HG03378 (cell line): ENCODE data around the gene PMM1.
"Not testable (repeated sequence)": the region's sequence is repeated elsewhere in the genome, so short reads cannot be mapped to it uniquely, and the experiment has no call there.

Source experiments
- ATAC-seq: cut with Tn5 transposase; IDR thresholded peaks from one replicate; pipeline ENCODE4 v1.9.1; 2021; ENCODE audit warnings: mild to moderate bottlenecking, moderate library complexity; ENCODE audit not compliant: unreplicated experiment

PMM1 gene

DNA sequence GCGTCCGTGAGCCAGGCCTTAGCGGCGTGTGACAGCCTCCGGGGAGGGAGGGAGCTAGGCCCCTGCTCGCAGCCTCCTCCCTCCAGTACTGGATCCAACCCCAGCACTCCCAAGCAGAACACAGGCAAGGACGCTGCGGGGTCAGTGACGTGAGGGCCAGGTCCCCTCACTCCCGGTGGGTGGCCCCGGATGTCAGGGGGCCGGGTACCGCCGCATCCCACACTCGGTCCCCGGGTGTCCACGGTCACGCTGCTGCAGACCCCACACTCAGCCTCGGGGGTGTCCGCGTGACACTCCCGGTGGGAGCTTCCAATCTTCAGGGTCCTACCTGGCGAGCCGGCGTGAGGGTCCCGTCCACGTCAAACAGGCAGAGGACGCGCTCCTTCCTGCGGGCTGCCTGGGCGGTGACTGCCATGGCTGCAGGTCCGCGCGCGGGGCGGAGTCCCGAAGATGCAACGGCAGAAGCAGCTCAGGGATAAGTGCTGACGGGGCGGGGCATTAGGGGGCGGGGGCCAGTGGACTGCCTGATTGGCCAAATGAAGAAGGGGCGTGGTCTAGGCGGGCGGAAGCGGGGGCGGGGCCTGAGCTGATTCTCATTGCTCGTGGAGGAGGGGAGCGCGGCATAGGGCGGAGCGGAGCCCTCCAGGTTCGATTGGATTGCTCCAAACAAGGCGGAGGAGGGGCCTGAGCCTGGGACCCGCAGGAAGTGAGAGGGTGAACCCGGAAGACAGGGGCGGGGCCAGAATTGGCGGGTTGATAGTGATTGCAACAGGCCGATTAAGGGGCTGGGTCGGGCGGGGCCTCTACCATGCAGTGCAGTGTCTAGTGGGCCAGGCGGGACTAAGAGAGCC is at the start of gene PMM1:
TSS of gene PMM1 (minus strand) at position 450 of the 851 bp plus-strand sequence. CDS start at position 415, 35 bp downstream.
- peak; percentile 84 for ATAC-seq

- no peak for ATAC-seq
These were observed 49.1 kb upstream of the PMM1 start for GRCh38 chr22:41638748-41639147.

DNA sequence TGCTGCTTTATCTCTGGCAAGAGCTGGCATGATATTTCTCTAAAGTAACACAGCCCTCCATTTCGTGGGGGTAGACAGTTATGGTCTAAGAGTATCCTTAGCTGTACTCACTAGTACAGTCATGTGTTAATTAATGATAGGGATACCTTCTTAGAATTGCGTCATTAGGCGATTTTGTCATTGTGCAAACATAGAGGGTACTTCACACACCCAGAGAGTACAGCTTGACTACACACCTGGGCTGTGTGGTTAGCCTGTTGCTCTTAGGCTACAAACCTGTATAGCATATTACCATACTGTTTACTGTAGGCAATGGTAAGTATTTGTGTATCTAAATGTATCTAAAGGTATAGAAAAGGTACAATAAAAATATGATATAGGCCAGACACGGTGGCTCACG is 48.5 kb upstream of the PMM1 start:
- no peak for ATAC-seq

DNA sequence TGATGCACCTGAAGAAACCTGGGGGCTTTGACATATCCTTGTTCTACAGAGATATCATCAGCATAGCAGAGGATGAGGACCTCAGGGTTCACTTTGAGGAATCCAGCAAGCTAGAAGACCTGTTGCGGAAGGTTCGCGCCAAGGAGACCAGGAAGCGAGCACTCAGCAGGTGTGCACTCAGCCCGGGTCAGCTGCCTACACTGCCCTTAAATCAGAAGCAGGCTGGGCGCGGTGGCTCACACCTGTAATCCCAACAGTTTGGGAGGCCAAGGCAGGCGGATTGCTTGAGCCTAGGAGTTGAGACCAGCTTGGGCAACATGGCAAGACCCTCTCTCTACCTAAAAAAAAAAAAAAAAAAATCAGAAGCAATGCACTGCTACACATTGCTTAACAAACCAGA is 48.0 kb upstream of the PMM1 start:
- ATAC-seq: not testable (repeated sequence)

GRCh38 chr22:41636467-41636866 is 46.8 kb upstream of the PMM1 start:
- no peak for ATAC-seq

- not testable (repeated sequence) for ATAC-seq
These were observed 45.0 kb upstream of the PMM1 start for GRCh38 chr22:41634610-41635009.

DNA sequence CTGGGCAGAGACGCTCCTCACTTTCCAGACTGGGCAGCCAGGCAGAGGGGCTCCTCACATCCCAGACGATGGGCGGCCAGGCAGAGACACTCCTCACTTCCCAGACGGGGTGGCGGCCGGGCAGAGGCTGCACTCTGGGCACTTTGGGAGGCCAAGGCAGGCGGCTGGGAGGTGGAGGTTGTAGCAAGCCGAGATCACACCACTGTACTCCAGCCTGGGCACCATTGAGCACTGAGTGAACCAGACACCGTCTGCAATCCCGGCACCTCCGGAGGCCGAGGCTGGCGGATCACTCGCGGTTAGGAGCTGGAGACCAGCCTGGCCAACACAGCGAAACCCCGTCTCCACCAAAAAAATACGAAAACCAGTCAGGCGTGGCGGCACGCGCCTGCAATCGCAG is 42.0 kb upstream of the PMM1 start:
- not testable (repeated sequence) for ATAC-seq

GRCh38 chr22:41631115-41631514 is 41.5 kb upstream of the PMM1 start:
- ATAC-seq: not testable (repeated sequence)

- ATAC-seq: no peak
These were observed 35.9 kb upstream of the PMM1 start for GRCh38 chr22:41625577-41625976.

- ATAC-seq: no peak
These were observed 32.2 kb upstream of the PMM1 start for GRCh38 chr22:41621911-41622179.

DNA sequence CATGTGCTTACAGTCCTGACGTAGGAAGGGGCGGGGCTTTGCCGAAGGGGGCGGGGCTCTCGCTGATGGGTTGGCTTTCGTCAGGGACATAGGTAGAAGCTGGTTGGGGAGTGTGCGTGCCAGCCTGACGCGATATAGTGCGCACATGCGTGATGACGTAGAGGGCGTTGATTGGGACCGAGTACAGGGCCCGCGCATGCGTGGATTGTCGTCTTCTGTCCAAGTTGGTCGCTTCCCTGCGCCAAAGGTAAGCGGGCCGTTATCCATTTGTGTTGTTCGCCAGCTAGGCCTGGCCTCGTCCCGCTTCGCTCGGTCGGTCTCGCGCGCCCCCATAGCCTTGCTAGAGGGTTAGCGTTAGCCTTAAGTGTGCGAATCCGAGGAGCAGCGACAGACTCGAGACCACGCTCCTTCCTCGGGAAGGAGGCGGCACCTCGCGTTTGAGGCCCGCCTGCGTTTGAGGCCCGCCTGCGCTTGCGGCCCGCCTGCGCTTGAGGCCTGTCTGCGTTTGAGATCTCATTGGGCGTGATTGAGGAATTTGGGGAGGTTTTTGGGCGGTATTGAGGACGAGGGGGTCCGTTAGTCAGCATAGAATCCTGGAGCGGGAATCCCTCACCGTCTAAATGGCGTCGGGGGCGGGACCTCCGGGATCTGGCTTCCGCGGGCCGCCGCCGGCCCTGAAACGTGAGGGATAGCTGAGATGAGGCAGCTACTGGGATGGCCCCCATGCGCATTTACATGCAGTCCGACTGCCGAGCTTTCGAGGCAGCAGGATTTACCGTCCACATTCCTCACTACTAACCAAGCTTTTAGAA is 31.7 kb upstream of the PMM1 start, which contains the start of gene XRCC6:
TSS of gene XRCC6 (plus strand) at position 197 of the 812 bp plus-strand sequence. CDS start 710 bp downstream, outside the sequence.
- ATAC-seq: peak; percentile 73

- peak; percentile 18 for ATAC-seq
These were observed 31.0 kb upstream of the PMM1 start, which contains the start of gene DESI1 for GRCh38 chr22:41620589-41621098. DESI1 (minus strand) TSS chr22:41621043; CDS start chr22:41620839, 204 bp downstream.

GRCh38 chr22:41619979-41620588 is 30.4 kb upstream of the PMM1 start:
- no peak for ATAC-seq

DNA sequence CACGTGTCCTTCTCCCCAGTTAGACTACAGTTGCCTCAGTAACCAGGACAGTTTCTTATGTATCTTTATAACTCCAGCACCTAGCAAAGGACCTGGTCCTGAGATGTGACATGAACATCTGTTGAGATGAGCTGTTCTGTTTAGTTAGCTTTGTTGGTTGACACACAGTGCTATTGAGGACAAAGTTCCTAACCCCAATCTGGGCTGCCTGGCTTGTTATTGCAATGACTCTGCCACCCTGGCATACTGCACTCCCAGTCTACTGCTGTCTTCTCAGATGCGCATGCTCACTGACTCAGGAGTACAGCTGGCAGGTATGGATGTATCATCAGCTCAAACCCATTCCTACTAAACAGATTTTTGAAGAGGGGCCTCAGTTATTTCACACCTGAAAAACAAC is 23.8 kb upstream of the PMM1 start:
- no peak for ATAC-seq

DNA sequence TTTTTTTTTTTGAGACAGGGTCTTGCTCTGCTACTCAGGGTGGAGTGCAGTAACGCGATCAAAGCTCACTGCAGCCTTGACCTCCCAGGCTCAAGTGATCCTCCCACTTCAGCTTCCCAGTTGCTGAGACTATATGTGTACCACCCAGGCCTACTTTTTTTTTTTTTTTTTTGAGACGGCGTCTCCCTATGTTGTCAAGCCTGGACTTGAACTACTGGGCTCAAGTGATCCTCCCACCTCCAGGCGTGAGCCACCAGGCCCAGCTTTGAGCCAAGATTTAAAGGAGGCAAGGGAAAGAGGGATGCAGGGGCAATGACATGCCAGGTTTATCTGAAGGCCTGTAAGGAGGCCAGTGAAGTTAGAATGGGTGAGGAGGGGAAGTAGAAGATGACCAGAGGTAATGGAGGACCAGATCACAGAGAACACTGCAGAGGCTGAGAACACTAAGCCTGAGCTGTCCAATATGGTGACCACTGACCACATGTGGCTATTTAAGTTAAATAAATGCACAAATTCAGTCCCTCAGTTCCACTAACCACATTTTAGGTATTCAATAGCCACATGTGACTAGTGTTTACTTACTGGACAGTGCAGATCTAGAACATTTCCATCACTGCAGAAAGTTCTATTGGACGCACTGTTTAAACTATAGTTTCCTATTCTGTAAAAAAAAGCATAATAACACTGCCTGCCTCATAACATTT is 23.1 kb upstream of the PMM1 start:
- no peak for ATAC-seq

DNA sequence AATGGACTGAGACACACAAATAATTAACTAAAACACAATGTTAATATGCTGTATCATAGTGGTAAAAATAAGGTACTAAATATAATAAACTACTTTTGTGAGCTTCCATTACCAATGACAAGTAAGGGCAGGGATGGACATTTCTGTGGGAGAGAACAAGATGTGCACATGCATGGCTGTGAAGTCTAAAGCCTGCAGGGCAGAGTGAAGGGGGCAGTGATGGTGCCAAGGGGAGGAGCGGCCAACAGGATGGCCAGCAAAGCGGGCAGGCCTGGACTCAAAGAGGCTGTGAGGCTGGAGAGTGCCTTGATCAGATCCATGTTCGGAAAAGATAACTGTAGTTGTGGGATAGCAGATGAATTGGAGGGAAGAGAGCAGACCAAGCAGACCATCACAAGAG is 18.7 kb upstream of the PMM1 start:
- ATAC-seq: no peak

DNA sequence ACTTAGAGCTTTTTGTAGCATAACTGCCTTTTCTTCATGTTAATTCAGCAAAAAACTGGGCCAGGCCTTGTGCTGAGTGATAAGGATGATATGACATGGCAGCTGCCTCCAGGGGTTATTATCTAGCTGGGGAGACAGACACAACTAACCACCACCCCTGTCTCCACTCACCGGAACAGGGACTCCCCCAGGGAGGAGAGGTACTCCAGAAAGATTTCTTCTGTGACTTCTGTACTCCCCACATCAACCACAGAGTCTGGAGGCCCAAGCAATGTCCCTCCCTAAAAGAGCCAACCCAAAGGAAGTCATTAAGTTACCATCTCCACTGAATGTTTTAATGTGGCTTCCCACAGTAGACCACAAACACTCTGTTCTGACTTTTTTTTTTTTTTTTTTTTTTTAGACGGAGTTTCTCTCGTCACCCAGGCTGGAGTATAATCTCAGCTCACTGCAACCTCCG is 14.3 kb upstream of the PMM1 start:
- peak; percentile 65 for ATAC-seq

DNA sequence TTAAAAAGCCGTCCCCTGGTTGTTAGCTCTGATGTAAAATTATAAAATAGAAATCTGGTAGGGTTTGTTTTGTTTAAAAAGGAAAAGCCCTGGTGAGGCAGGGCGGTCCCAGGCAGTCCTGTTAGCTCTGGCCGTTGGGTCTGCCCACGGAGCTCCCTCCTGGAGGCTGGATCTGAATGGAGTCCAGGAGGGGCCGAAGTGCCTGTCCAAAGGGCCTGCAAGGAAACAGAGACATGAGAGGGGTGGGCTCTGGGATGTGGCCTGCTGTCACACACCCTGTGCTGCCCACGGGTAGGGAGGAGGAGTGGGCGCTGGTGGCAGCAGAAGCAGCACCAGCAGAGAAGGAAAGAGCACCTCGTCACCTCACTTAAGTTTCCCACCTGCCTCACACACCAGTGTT is 11.3 kb upstream of the PMM1 start:
- no peak for ATAC-seq

DNA sequence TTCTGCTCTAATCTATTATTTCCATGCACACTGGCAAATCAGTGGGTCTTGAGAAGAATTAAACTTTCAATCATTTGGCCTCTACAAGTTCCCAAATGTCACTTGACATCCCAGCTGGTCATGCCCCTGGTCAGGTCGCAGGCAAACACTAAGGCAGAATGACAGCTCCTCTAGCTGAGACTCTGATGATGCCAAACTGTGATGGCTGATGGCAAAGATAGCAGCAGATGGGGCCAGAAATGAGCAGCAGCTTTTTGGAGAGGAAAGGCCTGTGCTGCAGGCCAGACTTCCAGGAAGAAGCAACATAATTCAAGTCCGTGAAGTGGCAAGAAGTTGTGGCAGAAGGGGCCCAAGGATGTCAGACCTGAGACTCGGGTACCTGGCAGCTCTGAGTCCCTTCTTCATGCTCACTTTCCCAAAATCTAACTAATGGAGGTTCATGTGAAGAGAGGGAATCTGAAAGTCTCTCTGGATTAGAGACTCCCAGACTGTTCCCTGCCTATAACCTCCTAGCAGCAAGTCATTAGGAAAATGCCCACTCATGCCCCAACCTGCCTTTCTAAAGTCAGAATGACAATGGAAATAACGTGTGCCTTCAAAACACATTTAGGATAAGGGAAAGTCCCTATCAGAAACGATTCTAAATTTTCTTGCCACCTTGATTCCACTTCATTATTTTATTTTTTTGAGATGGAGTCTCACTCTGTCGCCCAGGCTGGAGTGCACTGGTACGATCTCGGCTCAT is 9.4 kb upstream of the PMM1 start:
- no peak for ATAC-seq

DNA sequence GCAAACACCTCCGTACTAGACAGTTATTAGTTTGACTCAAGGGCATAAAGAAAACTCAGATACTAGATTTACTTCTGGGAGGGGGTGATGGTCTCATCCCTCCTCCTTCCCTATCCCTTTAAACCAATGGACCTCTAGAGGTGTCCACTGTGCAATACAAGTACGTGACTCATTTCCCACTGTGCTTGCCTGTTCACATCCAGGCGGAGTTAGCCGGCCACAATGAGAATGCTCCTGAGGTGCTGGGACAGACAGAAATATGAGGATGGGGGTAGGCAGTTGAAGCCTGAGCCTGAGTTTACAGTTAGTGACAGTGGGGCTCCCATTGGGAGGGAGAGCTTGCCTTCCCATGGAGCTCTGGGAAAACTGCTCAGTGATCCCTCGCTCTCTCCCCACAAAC is 8.4 kb upstream of the PMM1 start:
- no peak for ATAC-seq
